Osteocyte (in vitro differentiated cells): ENCODE data around the gene ATP5F1A. TPM values are rescaled to one million over a fixed set of nuclear protein-coding genes. Genes with fewer than 3 reads are reported as not detected.
A peak's percentile ranks its signal among the peaks of the same experiment; 100 is the strongest.

ENCODE experiments used
- DNase-seq: peaks from one replicate; pipeline ENCODE4 v3.0.0; 2021; ENCODE audit warnings: mixed read lengths; ENCODE audit not compliant: unreplicated experiment; ENCODE audit errors: extremely low spot score
- H3K27ac Mint-ChIP-seq: one replicate; pipeline ENCODE4 v1.8.0; 2021; ENCODE audit warnings: mild to moderate bottlenecking, mixed read lengths; ENCODE audit not compliant: unreplicated experiment
- H3K27me3 Mint-ChIP-seq: one replicate; pipeline ENCODE4 v1.8.0; 2021; ENCODE audit warnings: mixed read lengths; ENCODE audit not compliant: unreplicated experiment
- H3K36me3 Mint-ChIP-seq: one replicate; pipeline ENCODE4 v1.8.0; 2021; ENCODE audit warnings: mixed read lengths; ENCODE audit not compliant: unreplicated experiment
- H3K4me1 Mint-ChIP-seq: one replicate; pipeline ENCODE4 v1.8.0; 2021; ENCODE audit warnings: mixed read lengths; ENCODE audit not compliant: unreplicated experiment
- H3K4me3 Mint-ChIP-seq: one replicate; pipeline ENCODE4 v1.8.0; 2021; ENCODE audit warnings: mild to moderate bottlenecking, moderate library complexity, mixed read lengths; ENCODE audit not compliant: unreplicated experiment
- H3K9me3 Mint-ChIP-seq: one replicate; pipeline ENCODE4 v1.8.0; 2021; ENCODE audit warnings: mixed read lengths; ENCODE audit not compliant: unreplicated experiment
- CTCF ChIP-seq: fragments of 200-600 bp; sonication (generic); IDR thresholded peaks from 2 replicates; pipeline ENCODE4 v1.5.0; 2021; ENCODE audit warnings: antibody characterized with exemption, mild to moderate bottlenecking, moderate library complexity
- total RNA-seq: library from RNA; stranded (reverse); gene quantifications from 2 replicates; pipeline ENCODE4 v1.2.1, GENCODE V29; 2021

The ATP5F1A gene
- total RNA-seq, 1 donor from 2014 or later, result 346 TPM

GRCh38 chr18:46054956-46055837, 42.9 kb downstream of the ATP5F1A start:
- TF ChIP-seq CTCF, result no peak
- no peaks in the 10 kb centered on the region for H3K36me3 Mint-ChIP-seq
- no peak overlapping the region for H3K27ac Mint-ChIP-seq
- peaks cover 15% of the 10 kb centered on the region for H3K4me1 Mint-ChIP-seq
- H3K27me3 Mint-ChIP-seq, result no peaks in the 10 kb centered on the region
- no peak overlapping the region for H3K4me3 Mint-ChIP-seq
- no peak for DNase-seq
- H3K9me3 Mint-ChIP-seq, result no peaks in the 10 kb centered on the region

GRCh38 chr18:46053368-46054095, 44.6 kb downstream of the ATP5F1A start:
- no peak overlapping the region for H3K4me3 Mint-ChIP-seq
- no peak for TF ChIP-seq CTCF
- no peaks in the 10 kb centered on the region for H3K36me3 Mint-ChIP-seq
- H3K27ac Mint-ChIP-seq, result no peak overlapping the region
- H3K27me3 Mint-ChIP-seq, result no peaks in the 10 kb centered on the region
- peaks cover 15% of the 10 kb centered on the region for H3K4me1 Mint-ChIP-seq
- no peaks in the 10 kb centered on the region for H3K9me3 Mint-ChIP-seq
- no peak for DNase-seq

DNA sequence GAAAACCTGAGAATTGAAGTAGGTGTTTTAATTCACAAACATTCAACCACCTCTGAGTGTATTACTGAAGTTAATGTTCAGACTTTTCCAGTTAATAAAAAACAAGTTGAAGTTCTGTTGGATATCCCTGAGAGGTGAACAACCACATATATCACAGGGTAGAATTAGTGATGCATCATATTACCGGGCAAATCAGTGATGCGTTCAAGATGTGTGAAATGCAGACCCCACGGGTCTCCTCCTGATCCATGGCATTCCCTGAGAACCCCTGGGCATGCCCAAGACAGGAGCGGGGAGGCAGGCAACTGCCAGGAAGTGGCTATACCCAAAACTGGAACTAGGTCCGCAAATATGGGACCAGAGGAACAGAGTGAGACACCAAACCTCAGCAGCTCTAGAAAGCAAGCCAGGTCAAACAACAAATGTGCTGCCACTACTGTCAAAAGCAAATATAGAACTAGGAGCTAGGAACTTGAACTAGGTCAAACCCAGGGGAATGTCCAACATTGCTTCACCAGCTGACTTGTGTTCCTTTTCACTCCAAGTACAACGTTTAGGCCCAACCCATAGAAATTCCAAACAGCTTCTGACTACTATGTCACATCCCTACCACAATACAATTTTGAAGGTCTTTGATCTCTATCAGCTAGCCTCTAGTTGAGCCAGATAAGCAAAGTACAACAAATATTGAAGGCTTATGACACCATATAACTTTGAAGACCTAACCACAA, 46.2 kb downstream of the ATP5F1A start:
- no peak overlapping the region for H3K4me3 Mint-ChIP-seq
- H3K9me3 Mint-ChIP-seq, result no peaks in the 10 kb centered on the region
- no peaks in the 10 kb centered on the region for H3K27me3 Mint-ChIP-seq
- DNase-seq, result peak; percentile 59
- H3K36me3 Mint-ChIP-seq, result no peaks in the 10 kb centered on the region
- no peak for TF ChIP-seq CTCF
- H3K27ac Mint-ChIP-seq, result no peak overlapping the region
- peaks cover 15% of the 10 kb centered on the region for H3K4me1 Mint-ChIP-seq

DNA sequence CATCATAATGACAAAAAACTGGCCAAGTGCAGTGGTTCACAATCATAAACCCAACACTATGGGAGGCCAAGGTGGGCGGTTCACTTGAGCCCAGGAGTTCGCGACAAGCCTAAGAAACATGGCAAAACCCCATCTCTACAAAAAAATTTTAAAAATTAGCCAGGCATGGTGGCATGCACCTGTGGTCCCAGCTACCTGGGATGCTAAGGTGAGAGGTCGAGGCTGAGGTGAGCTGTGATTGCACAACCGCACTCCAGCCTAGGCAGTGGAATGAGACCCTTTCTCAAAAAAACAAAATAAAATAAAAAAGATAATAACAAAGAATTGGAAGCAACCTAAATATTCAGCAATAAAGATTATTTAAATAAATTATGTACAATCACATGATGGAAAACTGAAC, 47.8 kb downstream of the ATP5F1A start:
- Mint-ChIP-seq H3K36me3 (no peaks in the 10 kb centered on the region), H3K4me1 (peaks cover 15% of the 10 kb centered on the region), H3K27ac (no peak overlapping the region), H3K27me3 (no peaks in the 10 kb centered on the region), H3K4me3 (no peak overlapping the region), H3K9me3 (no peaks in the 10 kb centered on the region)
- TF ChIP-seq CTCF, result no peak
- DNase-seq, result peak; percentile 54
